Mononuclear cell (primary cell): ENCODE results near the gene PKIG. TPM values are rescaled to one million over a fixed set of nuclear protein-coding genes. Genes with fewer than 3 reads are reported as not detected.

ENCODE experiments used
- H3K27me3 ChIP-seq: 2 replicates; pipeline ENCODE4 v1.6.0; 2011; ENCODE audit warnings: low read length, control low read depth; ENCODE audit not compliant: insufficient read depth
- H3K4me1 ChIP-seq: 2 replicates; pipeline ENCODE4 v1.5.1; 2011; ENCODE audit warnings: mild to moderate bottlenecking, low read length, control low read depth; ENCODE audit not compliant: insufficient read depth
- H3K4me3 ChIP-seq: 2 replicates; pipeline ENCODE4 v1.5.1; 2011; ENCODE audit warnings: mild to moderate bottlenecking, low read length, moderate library complexity
- H3K9me3 ChIP-seq: 2 replicates; pipeline ENCODE4 v1.5.1; 2011; ENCODE audit warnings: low read depth, mild to moderate bottlenecking, control low read depth, low read length
- total RNA-seq: library from RNA; depleted of rRNA; stranded (reverse); fragments of >200 nt; gene quantifications from one replicate; pipeline ENCODE4 v1.2.3, GENCODE V29; 2012

PKIG gene
- total RNA-seq, 1 donor, result 6.9 TPM

- no peak overlapping the region for H3K4me3 ChIP-seq
- no peaks in the 10 kb centered on the region for H3K9me3 ChIP-seq
- peaks cover 36% of the 10 kb centered on the region for H3K4me1 ChIP-seq
Measured at GRCh38 chr20:44615169-44615791, 32.9 kb downstream of the PKIG start.

DNA sequence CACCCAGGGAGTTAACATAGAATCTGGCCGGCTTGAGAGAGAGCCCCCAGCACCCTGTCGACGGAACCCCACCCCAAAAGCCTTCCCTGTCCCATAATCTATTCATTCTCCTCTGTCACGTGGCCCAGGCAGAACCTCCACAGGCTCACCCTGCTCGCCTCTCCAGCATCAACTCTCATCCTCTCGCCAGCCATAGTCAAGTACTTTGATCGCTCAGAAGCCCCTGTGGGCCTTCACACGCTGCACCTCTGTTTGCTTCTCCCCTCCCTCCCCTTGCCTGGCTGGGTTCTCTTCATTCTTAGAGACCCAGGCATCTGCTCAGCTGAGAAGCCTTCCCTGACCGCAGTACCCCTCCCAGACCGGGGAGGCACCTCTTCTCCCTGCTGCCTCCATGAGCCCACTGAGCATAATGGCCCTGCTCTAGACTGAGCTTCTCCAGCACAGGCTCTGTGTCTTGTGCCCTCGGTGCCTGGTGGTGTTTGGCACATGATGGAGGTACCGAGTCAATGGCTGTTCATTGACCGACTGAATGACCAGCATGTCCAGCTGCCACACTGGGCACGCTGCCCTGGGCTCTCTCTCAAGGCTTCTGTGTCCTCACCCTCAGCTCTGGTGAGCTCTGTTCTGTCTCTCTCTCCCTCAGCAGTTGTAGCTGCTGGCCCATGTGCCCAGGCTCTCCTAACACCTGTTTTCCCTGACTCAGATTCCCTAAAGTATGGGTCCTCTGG is 33.7 kb downstream of the PKIG start:
- Histone ChIP-seq H3K4me3 (no peak overlapping the region), H3K9me3 (no peaks in the 10 kb centered on the region), H3K27me3 (no peaks in the 10 kb centered on the region), H3K4me1 (peaks cover 28% of the 10 kb centered on the region)

More at GRCh38 chr20:44615169-44615791, 32.9 kb downstream of the PKIG start:
- no peaks in the 10 kb centered on the region for H3K27me3 ChIP-seq

- Histone ChIP-seq H3K4me1 (peaks cover 23% of the 10 kb centered on the region), H3K4me3 (no peak overlapping the region), H3K9me3 (no peaks in the 10 kb centered on the region), H3K27me3 (no peaks in the 10 kb centered on the region)
Measured at GRCh38 chr20:44616604-44616964, 34.2 kb downstream of the PKIG start.

DNA sequence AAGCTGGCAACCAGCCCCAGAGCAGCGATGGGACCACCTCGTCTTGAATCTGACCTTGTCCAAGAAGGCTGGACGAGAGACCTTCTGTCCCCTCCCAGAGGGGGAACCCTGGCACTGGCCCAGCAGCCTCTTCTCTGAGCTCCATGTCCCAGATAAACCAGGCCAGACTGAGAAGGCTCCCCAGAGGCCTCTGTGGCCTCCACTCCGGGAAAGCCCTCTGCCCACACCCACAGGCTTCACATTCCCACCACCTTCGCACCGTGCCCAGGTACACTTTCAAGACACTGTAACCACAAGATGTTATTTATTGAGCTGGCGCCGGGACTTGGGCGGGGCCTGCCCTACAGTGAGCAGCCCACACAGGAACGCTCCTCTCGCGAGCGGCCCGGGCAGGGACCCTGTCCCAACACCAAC is 35.9 kb downstream of the PKIG start:
- Histone ChIP-seq H3K4me3 (no peak overlapping the region), H3K4me1 (peaks cover 21% of the 10 kb centered on the region), H3K27me3 (no peaks in the 10 kb centered on the region), H3K9me3 (no peaks in the 10 kb centered on the region)

DNA sequence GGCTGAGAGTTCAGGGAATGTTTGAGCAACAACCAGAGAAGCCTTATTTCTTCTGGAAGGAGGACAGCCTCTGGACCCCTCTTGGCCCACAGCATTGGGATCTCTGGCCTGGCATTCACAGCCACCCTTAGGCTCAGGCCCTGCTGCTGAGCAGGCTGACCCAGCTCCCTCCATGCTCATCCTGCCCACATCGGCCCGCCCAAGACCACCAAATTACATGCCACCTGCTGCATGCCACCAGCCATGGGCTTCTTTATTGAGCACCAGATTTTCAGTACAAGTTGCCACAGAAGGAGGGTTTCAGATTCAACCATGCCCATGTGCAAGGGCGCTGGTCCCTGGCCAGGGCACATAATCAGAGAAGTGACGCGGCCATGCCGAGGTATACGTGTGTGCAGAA is 36.9 kb downstream of the PKIG start:
- Histone ChIP-seq H3K4me1 (peaks cover 21% of the 10 kb centered on the region), H3K27me3 (no peaks in the 10 kb centered on the region)

DNA sequence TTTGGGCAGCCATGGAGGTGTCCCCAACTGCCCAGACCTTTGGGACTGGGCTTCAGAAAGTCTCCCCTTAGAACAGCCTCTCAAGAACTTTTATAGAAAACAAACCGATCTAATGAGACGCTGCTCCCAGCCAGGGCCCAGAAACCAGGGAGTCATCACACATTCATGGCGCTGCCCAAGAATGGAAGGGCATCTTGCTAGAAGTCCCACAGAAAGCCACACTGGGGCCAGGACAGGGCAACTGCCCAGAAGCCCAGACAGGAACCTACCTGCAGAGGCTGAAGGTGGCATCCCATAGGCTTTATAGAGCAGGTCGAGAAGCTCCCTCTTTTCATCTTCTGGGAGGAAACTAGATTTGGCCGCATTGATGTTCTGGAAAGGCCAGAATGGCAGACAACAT is 37.7 kb downstream of the PKIG start:
- Histone ChIP-seq H3K9me3 (no peaks in the 10 kb centered on the region), H3K27me3 (no peaks in the 10 kb centered on the region), H3K4me1 (peaks cover 14% of the 10 kb centered on the region), H3K4me3 (no peak overlapping the region)

More for the DNA sequence above, 36.9 kb downstream of the PKIG start:
- H3K9me3 ChIP-seq, result no peaks in the 10 kb centered on the region
- no peak overlapping the region for H3K4me3 ChIP-seq

DNA sequence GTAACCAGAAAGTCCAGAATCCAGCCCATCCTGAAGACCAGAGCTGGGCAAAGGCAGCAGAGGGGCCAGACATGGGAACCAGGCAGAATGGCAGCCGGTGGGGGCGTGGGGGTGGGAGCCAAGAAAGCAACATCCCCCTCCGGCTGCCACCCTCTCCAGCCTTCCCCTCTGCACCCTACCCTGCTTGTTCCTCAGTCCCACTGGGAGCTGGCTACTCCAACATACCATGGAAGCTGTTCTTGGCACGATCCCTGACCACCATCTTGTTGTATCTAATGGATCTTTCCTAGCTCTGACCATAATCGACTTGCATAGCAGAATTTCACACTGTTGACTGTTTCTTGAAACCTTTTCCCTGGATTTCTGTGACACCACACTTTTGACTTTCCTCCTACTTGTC is 38.9 kb downstream of the PKIG start:
- peaks cover 5% of the 10 kb centered on the region for H3K4me1 ChIP-seq
- no peaks in the 10 kb centered on the region for H3K9me3 ChIP-seq
- no peak overlapping the region for H3K4me3 ChIP-seq
- no peaks in the 10 kb centered on the region for H3K27me3 ChIP-seq

GRCh38 chr20:44621939-44622338 is 39.6 kb downstream of the PKIG start:
- peaks cover 5% of the 10 kb centered on the region for H3K4me1 ChIP-seq
- no peaks in the 10 kb centered on the region for H3K9me3 ChIP-seq
- no peaks in the 10 kb centered on the region for H3K27me3 ChIP-seq
- no peak overlapping the region for H3K4me3 ChIP-seq

DNA sequence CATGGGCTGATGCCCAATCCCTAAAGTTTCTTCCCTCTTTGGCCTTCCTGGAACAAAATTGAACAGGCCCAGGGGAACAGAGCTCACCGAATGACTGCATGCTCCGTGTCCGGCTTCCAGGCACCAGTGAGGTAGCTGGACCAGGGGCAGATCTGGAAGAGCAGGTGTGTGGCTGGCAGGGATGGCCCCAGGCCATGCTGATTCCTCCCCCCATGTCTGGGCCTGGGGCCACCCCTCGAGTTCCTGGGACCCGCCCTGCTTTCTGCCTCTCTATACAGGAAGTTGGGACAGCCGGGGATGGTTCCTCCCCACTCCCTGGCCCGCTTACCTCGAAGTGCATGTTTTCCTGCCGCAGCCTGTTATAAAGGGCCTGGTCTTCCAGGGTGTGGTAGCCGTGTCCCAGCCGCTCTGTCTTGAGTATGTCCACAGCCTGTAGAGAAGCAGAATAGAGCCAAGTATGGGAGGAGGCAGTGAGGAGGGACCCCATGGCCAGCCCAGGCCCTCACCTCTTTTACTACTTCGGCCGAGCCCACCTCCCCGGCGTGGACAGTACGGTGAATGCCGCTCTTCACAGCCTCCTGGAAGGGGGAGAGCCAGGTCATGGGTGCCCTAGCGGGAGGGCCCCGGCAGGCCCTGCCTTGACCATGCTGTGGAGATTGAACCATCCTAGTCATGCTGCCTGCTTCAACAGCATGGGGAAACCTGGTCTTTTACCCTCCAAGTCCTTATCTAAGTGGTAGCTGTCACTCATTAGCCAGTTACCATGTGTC is 40.3 kb downstream of the PKIG start:
- Histone ChIP-seq H3K27me3 (no peaks in the 10 kb centered on the region), H3K4me1 (peaks cover 5% of the 10 kb centered on the region), H3K4me3 (no peak overlapping the region), H3K9me3 (no peaks in the 10 kb centered on the region)

DNA sequence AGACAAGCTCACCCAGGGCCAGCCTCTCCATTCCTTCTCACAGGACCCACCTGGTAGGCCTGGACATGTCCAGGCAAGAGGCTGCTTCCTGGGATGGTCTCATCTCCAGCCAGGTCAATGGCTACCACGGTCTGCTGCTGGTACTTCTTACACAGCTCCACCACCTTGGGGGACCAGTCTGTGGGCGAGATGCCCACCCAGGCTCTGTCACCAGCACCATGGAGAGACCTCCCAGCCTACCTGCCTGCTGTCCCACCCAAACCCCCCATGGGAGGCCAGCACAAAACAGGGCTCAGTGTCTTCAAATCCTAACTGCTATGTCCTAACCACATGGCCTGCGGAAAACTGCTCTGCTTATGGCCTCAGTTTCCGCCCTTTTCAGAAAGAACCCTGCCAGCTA is 41.8 kb downstream of the PKIG start:
- Histone ChIP-seq H3K27me3 (no peaks in the 10 kb centered on the region), H3K4me3 (no peak overlapping the region), H3K4me1 (no peaks in the 10 kb centered on the region), H3K9me3 (no peaks in the 10 kb centered on the region)

DNA sequence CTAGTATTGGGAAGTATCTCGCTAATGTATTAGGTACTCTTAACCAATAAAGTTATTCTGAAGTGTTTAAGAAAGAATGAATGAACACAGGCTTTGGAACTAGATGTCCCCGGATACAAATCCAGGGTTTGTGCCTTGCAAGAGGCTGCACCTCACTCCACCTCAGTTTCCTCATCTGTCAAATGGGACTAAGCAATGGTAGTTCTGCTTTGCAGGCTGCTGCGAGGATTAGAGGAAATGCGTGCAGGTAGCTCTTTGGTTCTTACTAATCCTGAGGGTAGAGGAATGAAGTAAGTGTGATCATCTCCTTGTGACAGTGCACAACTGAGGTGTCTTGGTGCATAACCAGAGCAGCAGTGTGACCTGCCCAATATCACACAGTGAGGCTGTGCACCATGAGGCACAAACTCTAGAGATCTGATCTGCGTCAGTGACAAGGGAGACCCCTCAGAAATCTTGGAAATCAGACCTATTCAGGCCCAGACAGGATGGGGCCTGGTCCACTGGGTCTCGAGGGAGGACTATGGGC is 42.4 kb downstream of the PKIG start:
- no peaks in the 10 kb centered on the region for H3K4me1 ChIP-seq
- no peak overlapping the region for H3K4me3 ChIP-seq
- no peaks in the 10 kb centered on the region for H3K27me3 ChIP-seq

DNA sequence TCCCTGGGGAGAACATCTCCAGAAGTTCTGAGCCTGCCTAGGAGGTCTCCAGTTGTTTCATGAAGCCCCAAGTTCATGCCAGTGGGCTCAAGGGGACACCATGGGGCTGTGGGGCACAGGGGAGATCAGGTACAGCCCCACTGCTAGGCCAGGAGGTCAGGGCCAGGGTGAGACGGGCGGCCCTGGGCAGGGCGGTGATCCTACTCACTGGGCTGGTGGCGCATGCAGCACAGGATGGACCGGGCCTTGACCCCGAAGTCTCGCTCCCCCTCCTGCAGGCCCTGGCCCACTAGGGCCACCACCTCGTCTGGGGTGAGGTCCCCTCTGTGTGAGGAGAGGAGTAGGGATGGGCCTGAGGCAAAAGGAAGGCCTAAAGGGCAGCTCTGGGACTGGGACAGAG is 43.0 kb downstream of the PKIG start:
- H3K27me3 ChIP-seq, result no peaks in the 10 kb centered on the region
- H3K4me3 ChIP-seq, result no peak overlapping the region
- H3K4me1 ChIP-seq, result no peaks in the 10 kb centered on the region
- H3K9me3 ChIP-seq, result no peaks in the 10 kb centered on the region

More for the DNA sequence above, 42.4 kb downstream of the PKIG start:
- H3K9me3 ChIP-seq, result no peaks in the 10 kb centered on the region

DNA sequence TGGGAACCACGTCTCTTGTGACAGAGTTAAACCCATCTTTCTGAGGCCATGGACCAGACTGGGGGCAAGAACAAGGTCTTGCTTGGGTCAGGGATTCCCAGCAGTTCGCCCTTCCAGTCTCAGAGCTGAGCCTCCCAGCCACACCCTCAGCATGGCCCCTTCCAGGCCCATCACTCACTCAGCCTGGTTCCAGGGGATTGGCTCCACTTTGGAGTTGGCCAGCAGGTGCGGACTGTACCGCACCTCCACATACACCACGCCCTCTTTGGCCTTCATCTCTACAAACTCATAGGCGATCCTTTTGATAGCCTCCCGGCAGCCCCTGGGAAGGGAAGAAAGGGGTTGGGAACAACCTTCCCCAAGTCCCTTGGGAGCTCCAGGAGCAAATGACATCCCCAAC is 43.9 kb downstream of the PKIG start:
- H3K4me1 ChIP-seq, result no peaks in the 10 kb centered on the region
- H3K9me3 ChIP-seq, result no peaks in the 10 kb centered on the region
- no peaks in the 10 kb centered on the region for H3K27me3 ChIP-seq
- H3K4me3 ChIP-seq, result no peak overlapping the region

DNA sequence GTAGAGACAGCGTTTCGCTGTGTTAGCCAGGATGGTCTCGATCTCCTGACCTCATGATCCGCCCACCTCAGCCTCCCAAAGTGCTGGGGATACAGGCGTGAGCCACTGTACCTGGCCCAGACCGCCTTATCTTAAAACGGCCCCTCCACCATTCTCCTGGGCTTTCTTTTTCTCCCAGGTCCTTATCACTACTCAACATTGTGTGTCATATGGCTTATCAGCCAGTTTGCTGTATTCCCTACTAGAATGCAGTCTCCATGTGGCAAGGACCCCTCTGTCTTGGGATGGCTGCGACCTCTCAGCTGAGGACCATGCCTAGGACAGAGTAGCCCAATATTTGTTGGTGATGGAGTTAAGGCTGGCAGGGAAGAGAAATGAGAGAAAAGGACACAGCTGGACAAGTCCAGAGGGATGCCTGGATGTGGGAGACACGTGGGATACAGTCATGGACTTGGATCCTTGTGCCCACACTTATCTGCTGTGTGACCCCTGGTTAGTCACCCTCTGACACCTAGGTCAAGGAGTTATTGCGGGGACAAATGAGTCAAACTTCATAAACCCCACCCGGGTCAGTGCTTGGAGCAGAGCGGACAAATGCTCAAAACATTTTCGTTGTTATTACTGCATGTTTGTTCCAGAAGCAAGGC is 45.1 kb downstream of the PKIG start:
- H3K9me3 ChIP-seq, result no peaks in the 10 kb centered on the region
- no peaks in the 10 kb centered on the region for H3K27me3 ChIP-seq
- H3K4me3 ChIP-seq, result no peak overlapping the region
- no peaks in the 10 kb centered on the region for H3K4me1 ChIP-seq

DNA sequence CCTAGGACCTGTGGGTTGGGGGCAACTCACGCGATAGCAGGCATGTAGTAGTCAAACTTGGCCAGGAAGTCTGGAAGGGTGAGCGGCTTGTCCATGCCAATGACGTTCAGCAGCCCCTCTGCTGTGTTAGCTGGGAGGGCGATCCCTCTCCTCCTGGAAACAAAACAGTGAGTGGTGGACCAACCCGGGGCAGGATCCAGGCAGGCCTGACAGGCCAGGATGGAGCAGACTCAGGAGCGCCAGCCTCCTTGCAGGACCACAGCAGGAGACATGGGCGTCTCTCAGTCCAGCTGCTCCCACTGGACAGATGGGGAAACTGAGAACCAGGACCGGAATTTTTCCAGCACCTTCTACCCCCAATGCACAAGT is 46.6 kb downstream of the PKIG start:
- Histone ChIP-seq H3K27me3 (no peaks in the 10 kb centered on the region), H3K9me3 (no peaks in the 10 kb centered on the region), H3K4me3 (no peak overlapping the region), H3K4me1 (no peaks in the 10 kb centered on the region)
